K562 (cell line): ENCODE data around the gene ARHGAP10. TPM values are rescaled to one million over a fixed set of nuclear protein-coding genes. Genes with fewer than 3 reads are reported as not detected.

Experiments used
- ATAC-seq: fragments of 200-7000 bp; cut with Tn5 transposase; 3 replicates; pipeline ENCODE4 v1.9.1; 2020; ENCODE audit warnings: moderate library complexity
- BruUV-seq: library from RNA; stranded (reverse); fragments of 400-500 nt; replicated peaks from 2 replicates; lab custom pipeline; 2021; lab: Mats Ljungman, UMichigan
- CTCF ChIA-PET: fragments of 300-600 bp; formaldehyde crosslinking; extraction: SDS; loops from one replicate; lab custom pipeline; 2021; ENCODE audit warnings: low intra/inter-chr PET ratio; lab: Yijun Ruan, JAX
- POLR2A ChIA-PET: fragments of 300-600, 350-650 bp; sonication (Branson Sonifier 250); formaldehyde crosslinking; extraction: SDS; loops from one replicate; lab custom pipeline; 2021; ENCODE audit warnings: antibody characterized with exemption, inconsistent platforms; lab: Yijun Ruan, JAX
- DNase-seq, 4 experiments: peaks; one replicate each; pipeline versions ENCODE4 v3.0.0 to v3.0.0-alpha.2; 2011 to 2018; ENCODE audit warnings: low spot score in 3 of 4, mixed read lengths in 3 of 4; ENCODE audit errors: extremely low read depth in 1 of 4
- FAIRE-seq: peaks from 2 replicates; lab custom pipeline; 2011; peaks lifted over from hg19 to GRCh38; lab: Jason Lieb, UNC
- H2AFZ ChIP-seq: 2 replicates; pipeline ENCODE4 v1.6.0; 2011; ENCODE audit warnings: low read depth, low read length, control low read depth, inconsistent platforms
- H3K27ac ChIP-seq: fragments of 200-600 bp; 3 replicates; pipeline ENCODE4 v1.8.0; 2011; ENCODE audit warnings: low read depth, mild to moderate bottlenecking, control low read depth, inconsistent platforms, low read length, moderate library complexity, mixed read lengths; ENCODE audit errors: extremely low read depth
- H3K27me3 ChIP-seq, 2 experiments: fragments of 300-600 bp in 1 of 2; 2 replicates in 1 of 2; 3 replicates in 1 of 2; pipeline versions ENCODE4 v1.6.0 to v1.8.0; 2011; ENCODE audit warnings: inconsistent platforms in 2 of 2, low read length in 2 of 2, mild to moderate bottlenecking in 1 of 2, mixed read lengths in 1 of 2, moderate library complexity in 1 of 2; ENCODE audit not compliant: control insufficient read depth in 2 of 2, insufficient read depth in 2 of 2
- H3K36me3 ChIP-seq: fragments of 300-600 bp; 3 replicates; pipeline ENCODE4 v1.8.0; 2011; ENCODE audit warnings: mild to moderate bottlenecking, low read length, inconsistent platforms; ENCODE audit not compliant: control insufficient read depth, insufficient read depth
- H3K4me1 ChIP-seq, 2 experiments: fragments of 200-600 bp in 1 of 2; replicated peaks in 1 of 2; 2 replicates in 1 of 2; 3 replicates in 1 of 2; pipeline versions ENCODE4 v1.5.1 to v1.8.0; 2011; ENCODE audit warnings: inconsistent platforms in 2 of 2, low read length in 2 of 2, mild to moderate bottlenecking in 1 of 2, mixed read lengths in 1 of 2, moderate library complexity in 1 of 2; ENCODE audit not compliant: control insufficient read depth in 2 of 2, insufficient read depth in 2 of 2
- H3K4me2 ChIP-seq: 2 replicates; pipeline ENCODE4 v1.6.1; 2011; ENCODE audit warnings: low read length, control low read depth, inconsistent platforms, mixed read lengths; ENCODE audit not compliant: insufficient read depth
- H3K4me3 ChIP-seq: fragments of 200-600 bp; sonication (generic), shearing (Covaris generic); 2 replicates; pipeline ENCODE4 v1.5.1; 2016; ENCODE audit warnings: control low read depth, inconsistent platforms
- H3K79me2 ChIP-seq: fragments of 200-600 bp; 3 replicates; pipeline ENCODE4 v1.8.0; 2011; ENCODE audit warnings: low read length, inconsistent platforms; ENCODE audit not compliant: control insufficient read depth, insufficient read depth
- H3K9ac ChIP-seq, 2 experiments: 2 replicates each; pipeline versions ENCODE4 v1.6.0 to v1.6.1; 2011; ENCODE audit warnings: low read depth in 2 of 2, low read length in 2 of 2, control low read depth in 1 of 2, inconsistent platforms in 1 of 2, mild to moderate bottlenecking in 1 of 2, mixed read lengths in 1 of 2; ENCODE audit not compliant: insufficient read depth in 1 of 2
- H3K9me1 ChIP-seq: one replicate; pipeline ENCODE4 v1.6.0; 2011; ENCODE audit warnings: inconsistent platforms, mild to moderate bottlenecking, low read length, moderate library complexity; ENCODE audit not compliant: control insufficient read depth, insufficient read depth
- H3K9me3 ChIP-seq: replicated peaks from 2 replicates; pipeline ENCODE4 v1.5.1; 2011; ENCODE audit warnings: low read depth, low read length, inconsistent platforms; ENCODE audit not compliant: control insufficient read depth, insufficient read depth
- H4K20me1 ChIP-seq: replicated peaks from 2 replicates; pipeline ENCODE4 v1.6.1; 2011; ENCODE audit warnings: low read length, inconsistent platforms, mixed read lengths; ENCODE audit not compliant: control insufficient read depth, insufficient read depth
- HBP1 ChIP-seq: fragments of 450-650 bp; formaldehyde crosslinking; IDR thresholded peaks from 2 replicates; pipeline ENCODE4 v1.4.0; 2022; ENCODE audit warnings: missing genetic modification characterization
- RERE ChIP-seq: sonication (generic); formaldehyde crosslinking; IDR thresholded peaks from 2 replicates; pipeline ENCODE4 v1.8.0; 2023; ENCODE audit warnings: missing genetic modification reagents, mild to moderate bottlenecking, borderline replicate concordance
- RFX5 ChIP-seq: IDR thresholded peaks from 2 replicates; pipeline ENCODE4 v1.6.1; 2011; ENCODE audit warnings: low read depth, mild to moderate bottlenecking, improper control_type of control experiment, low read length
- SRSF7 ChIP-seq: fragments of 200-400 bp; formaldehyde crosslinking; optimal IDR thresholded peaks from 2 replicates; pipeline ENCODE3; 2017; ENCODE audit warnings: mild to moderate bottlenecking, low read depth, low read length
- TRIM28 ChIP-seq: fragments of 450-650 bp; IDR thresholded peaks from 2 replicates; pipeline ENCODE4 v1.6.1; 2017
- ZNF695 ChIP-seq: fragments of 450-650 bp; formaldehyde crosslinking; IDR thresholded peaks from 2 replicates; pipeline ENCODE4 v1.4.0; 2020; ENCODE audit warnings: mild to moderate bottlenecking, moderate library complexity
- ZNF764 ChIP-seq: fragments of 250-450 bp; sonication (Bioruptor Pico); IDR thresholded peaks from 2 replicates; pipeline ENCODE4 v1.4.0; 2020; ENCODE audit warnings: low read depth, mild to moderate bottlenecking, moderate library complexity
- WGBS: fragments of 100-300 bp; shearing (Covaris generic); methylation state at CpG from one replicate; pipeline ENCODE4 v1.1.6; 2016; ENCODE audit warnings: low coverage, mixed read lengths; ENCODE audit not compliant: insufficient coverage; ENCODE audit errors: missing lambda C conversion rate; 5-methylcytosine and 5-hydroxymethylcytosine counted together
- in situ Hi-C: fragments of 300-500 bp; cut with MboI; formaldehyde crosslinking; loops from 4 replicates; pipeline ENCODE4 v1.15.0; 2018; ENCODE audit warnings: inconsistent platforms, mixed read lengths
- intact Hi-C: fragments of 100-400 bp; cut with micrococcal nuclease; formaldehyde crosslinking; loops from 2 replicates; pipeline ENCODE4 v1.14.2; 2022
- polyA plus RNA-seq, 8 experiments: library from polyadenylated mRNA; depleted of rRNA in 4 of 8; stranded (reverse) in 5 of 8; unstranded in 3 of 8; fragments of >200 nt; fragmentation: Nextera tagmentation in 2 of 8; fragmentation: Illumina TruSeq in 1 of 8; extraction: Ambion mirVana in 2 of 8; extraction: Trizol in 1 of 8; gene quantifications; 2 replicates each; pipeline versions ENCODE4 v1.2.1 to v1.2.3, GENCODE V29; 2011 to 2014; ENCODE audit warnings: inconsistent platforms in 1 of 8, missing spikeins in 1 of 8
- total RNA-seq, 7 experiments: library from RNA; depleted of rRNA in 6 of 7; stranded (reverse); fragments of >200 nt in 6 of 7; fragmentation: Illumina TruSeq in 2 of 7; extraction: Trizol in 2 of 7; gene quantifications; 2 replicates each; pipeline versions ENCODE4 v1.2.1 to v1.2.3, GENCODE V29; 2011 to 2021; ENCODE audit warnings: low replicate concordance in 1 of 7

Gene ARHGAP10
- total and polyA plus RNA-seq, 9 of the 15 experiments (the other 6 are each of a cell fraction or from before 2014, with no cell fraction given) = 0.03 to 0.22 (median 0.06) TPM; not detected in 3

- no peak overlapping the region for H3K9ac ChIP-seq
- H3K4me1 ChIP-seq = no peaks in the 10 kb centered on the region
- no peak overlapping the region for H2AFZ ChIP-seq
- TF ChIP-seq RFX5 = no peak
- TF ChIP-seq HBP1 = no peak
- TF ChIP-seq ZNF764 (CRISPR knock-in tag) = no peak
- TF ChIP-seq TRIM28 = no peak
- TF ChIP-seq ZNF695 (CRISPR knock-in tag) = no peak
- TF ChIP-seq RERE (CRISPR knock-in tag) = no peak
- TF ChIP-seq SRSF7 = no peak
- DNase-seq (no peak), ATAC-seq (no peak), FAIRE-seq (no peak)
- H3K4me2 ChIP-seq = no peak overlapping the region
- H3K9me1 ChIP-seq = no peaks in the 10 kb centered on the region
- H3K79me2 ChIP-seq = no peaks in the 10 kb centered on the region
- H3K27me3 ChIP-seq = peaks cover 0 to 4% of the 10 kb centered on the region in 2 experiments; a peak in 1 of 5 replicates
- no peaks in the 10 kb centered on the region for H3K36me3 ChIP-seq
- in situ Hi-C loops (no loop called here), intact Hi-C loops (no loop called here)
- WGBS = 2% methylated on average over 13 of the region's 13 CpGs
- POLR2A ChIA-PET = no interaction called here
- no peak overlapping the region for H3K27ac ChIP-seq
- 0 out of 2 replicates have a peak, but pooled peaks cover 3% of the 10 kb centered on the region for H4K20me1 ChIP-seq
- CTCF ChIA-PET = no interaction called here
- no peaks in the 10 kb centered on the region for H3K9me3 ChIP-seq
- BruUV-seq = no TSS peak
- no peak overlapping the region for H3K4me3 ChIP-seq
These were observed 97.7 kb downstream of the ARHGAP10 start for GRCh38 chr4:147829401-147830101.
